SK-N-MC (cell line): ENCODE data around the gene POLR3E.
A peak's percentile ranks its signal among the peaks of the same experiment; 100 is the strongest.

ENCODE experiments used
- DNase-seq: peaks from one replicate; pipeline ENCODE4 v3.0.0-alpha.2; 2011; ENCODE audit warnings: low read depth, low spot score
- H3K27ac ChIP-seq: fragments of 200-600 bp; sonication (generic); 2 replicates; pipeline ENCODE4 v1.5.1; 2016; ENCODE audit warnings: mixed run types
- H3K36me3 ChIP-seq: fragments of 200-600 bp; sonication (generic); 2 replicates; pipeline ENCODE4 v1.6.1; 2017; ENCODE audit warnings: antibody characterized with exemption, low read length, mixed read lengths; ENCODE audit not compliant: insufficient read depth
- H3K4me3 ChIP-seq: fragments of 200-600 bp; sonication (generic); 2 replicates; pipeline ENCODE4 v1.5.1; 2016
- H3K9ac ChIP-seq: fragments of 200-600 bp; sonication (generic); 2 replicates; pipeline ENCODE4 v1.8.0; 2017; ENCODE audit warnings: mixed run types, mixed read lengths; ENCODE audit not compliant: insufficient read length
- H3K9me3 ChIP-seq: fragments of 200-600 bp; sonication (generic); 2 replicates; pipeline ENCODE4 v1.6.1; 2017; ENCODE audit warnings: low read depth, mild to moderate bottlenecking, antibody characterized with exemption, low read length, moderate library complexity, mixed read lengths
- EZH2 ChIP-seq: fragments of 200-600 bp; sonication (generic); IDR thresholded peaks from one replicate; pipeline ENCODE4 v1.6.1; 2017; ENCODE audit warnings: antibody characterized with exemption
- FOXP2 ChIP-seq: optimal IDR thresholded peaks from 2 replicates; pipeline ENCODE3; 2011; ENCODE audit warnings: mild to moderate bottlenecking, moderate library complexity; ENCODE audit not compliant: insufficient read depth; ENCODE audit errors: extremely low read length, control extremely low read depth
- POLR2AphosphoS5 ChIP-seq: IDR thresholded peaks from 2 replicates; pipeline ENCODE4 v1.6.1; 2012; ENCODE audit warnings: mild to moderate bottlenecking, low read depth, low read length, borderline replicate concordance

Gene POLR3E

DNA sequence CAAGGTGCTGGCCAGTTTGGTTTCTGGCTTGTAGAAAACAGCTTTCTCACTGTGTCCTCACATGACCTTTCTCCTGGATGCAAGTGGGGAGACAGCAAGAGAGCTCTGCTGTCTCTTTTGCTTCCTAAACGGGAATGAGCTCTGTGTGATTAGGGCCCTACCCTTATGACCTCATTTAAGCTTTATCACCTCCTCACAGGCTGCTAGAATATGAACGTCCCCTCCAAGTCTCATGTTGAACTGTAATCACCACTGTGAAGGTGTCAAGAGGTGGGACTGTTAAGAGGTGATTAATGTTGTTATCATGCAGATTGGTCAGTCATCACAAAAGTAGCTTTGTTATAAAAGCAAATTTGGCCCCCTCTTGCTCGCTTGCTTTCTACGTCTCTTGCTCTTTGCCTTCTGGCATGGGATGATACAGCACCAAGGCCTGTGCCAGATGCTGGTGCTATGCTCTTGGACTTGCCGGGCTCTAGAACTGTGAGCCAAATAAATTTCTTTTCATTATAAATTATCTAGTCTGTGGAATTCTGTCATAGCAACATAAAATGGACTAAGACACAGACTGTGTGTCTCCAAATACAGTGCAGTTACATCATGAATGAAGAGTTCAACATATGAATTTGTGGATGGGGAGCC is 14.8 kb upstream of the POLR3E start:
- no peak overlapping the region for H3K27ac ChIP-seq
- TF ChIP-seq POLR2AphosphoS5 (no peak), EZH2 (no peak), FOXP2 (no peak)
- no peak for DNase-seq
- H3K9ac ChIP-seq = no peak overlapping the region
- H3K36me3 ChIP-seq = peaks cover 28% of the 10 kb centered on the region
- H3K9me3 ChIP-seq = no peaks in the 10 kb centered on the region
- H3K4me3 ChIP-seq = no peak overlapping the region

GRCh38 chr16:22284637-22285036 is 12.6 kb upstream of the POLR3E start:
- Histone ChIP-seq H3K9ac (no peak overlapping the region), H3K36me3 (peaks cover 28% of the 10 kb centered on the region), H3K4me3 (no peak overlapping the region), H3K9me3 (no peaks in the 10 kb centered on the region), H3K27ac (no peak overlapping the region)
- DNase-seq = no peak
- TF ChIP-seq EZH2 (no peak), POLR2AphosphoS5 (no peak), FOXP2 (no peak)

DNA sequence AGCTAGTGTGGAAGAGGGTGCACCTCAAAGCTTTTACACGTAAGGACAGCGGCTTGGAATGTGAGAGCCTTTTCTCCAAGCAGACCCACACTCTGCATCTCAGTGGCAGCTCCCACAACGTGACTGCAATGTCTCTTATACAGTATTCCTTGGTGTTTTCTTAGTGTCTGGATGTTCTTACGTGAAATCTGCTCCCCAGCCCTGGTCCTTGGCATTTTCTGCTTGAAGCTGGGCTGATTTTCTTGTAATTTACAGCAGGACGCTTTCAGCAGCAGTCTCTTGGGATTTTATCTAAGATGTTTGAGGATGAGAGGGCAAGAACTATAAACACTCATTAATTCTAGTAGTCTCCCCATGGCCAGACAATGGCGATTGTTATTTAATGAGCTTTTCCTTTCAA is 12.1 kb upstream of the POLR3E start:
- Histone ChIP-seq H3K9ac (no peak overlapping the region), H3K4me3 (no peak overlapping the region), H3K9me3 (no peaks in the 10 kb centered on the region), H3K36me3 (peaks cover 27% of the 10 kb centered on the region), H3K27ac (no peak overlapping the region)
- TF ChIP-seq EZH2 (no peak), POLR2AphosphoS5 (no peak), FOXP2 (no peak)
- no peak for DNase-seq

DNA sequence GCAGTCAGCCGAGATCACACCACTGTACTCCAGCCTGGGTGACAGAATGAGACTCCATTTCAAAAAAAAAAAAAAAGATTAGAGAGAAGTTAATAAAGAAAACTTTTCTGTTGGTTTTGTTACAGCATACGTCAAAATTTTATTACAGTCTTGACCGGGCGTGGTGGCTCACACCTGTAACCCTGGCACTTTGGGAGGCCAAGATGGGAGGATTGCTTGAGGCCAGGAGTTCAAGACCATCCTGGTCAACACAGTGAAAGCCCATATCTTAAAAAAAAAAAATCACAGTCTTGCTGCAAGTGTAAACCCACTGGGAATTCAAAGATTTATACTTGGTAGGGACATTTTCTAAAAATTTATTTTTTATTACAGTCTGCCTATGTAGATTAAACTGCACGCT is 6.2 kb upstream of the POLR3E start:
- no peak overlapping the region for H3K27ac ChIP-seq
- TF ChIP-seq EZH2 = no peak
- no peak for TF ChIP-seq POLR2AphosphoS5
- no peak for TF ChIP-seq FOXP2
- no peaks in the 10 kb centered on the region for H3K36me3 ChIP-seq
- no peak overlapping the region for H3K4me3 ChIP-seq
- no peak for DNase-seq
- H3K9ac ChIP-seq = no peak overlapping the region
- H3K9me3 ChIP-seq = no peaks in the 10 kb centered on the region

GRCh38 chr16:22291860-22292318 is 5.3 kb upstream of the POLR3E start:
- H3K27ac ChIP-seq = peak overlapping the region; percentile 71; the same call in 1 of the 2 replicates
- H3K4me3 ChIP-seq = no peak overlapping the region
- no peak for DNase-seq
- no peaks in the 10 kb centered on the region for H3K9me3 ChIP-seq
- peak overlapping the region; percentile 58 for H3K9ac ChIP-seq
- TF ChIP-seq POLR2AphosphoS5 (no peak), FOXP2 (no peak), EZH2 (no peak)
- no peaks in the 10 kb centered on the region for H3K36me3 ChIP-seq

GRCh38 chr16:22292320-22292719 is 4.9 kb upstream of the POLR3E start:
- TF ChIP-seq POLR2AphosphoS5 (no peak), FOXP2 (no peak), EZH2 (no peak)
- Histone ChIP-seq H3K4me3 (no peak overlapping the region), H3K36me3 (no peaks in the 10 kb centered on the region), H3K27ac (no peak overlapping the region; the same call in 1 of the 2 replicates), H3K9ac (peak overlapping the region; percentile 58), H3K9me3 (no peaks in the 10 kb centered on the region)
- no peak for DNase-seq

GRCh38 chr16:22293137-22294106 is 3.8 kb upstream of the POLR3E start:
- Histone ChIP-seq H3K4me3 (no peak overlapping the region), H3K9ac (no peak overlapping the region), H3K9me3 (no peaks in the 10 kb centered on the region), H3K36me3 (no peaks in the 10 kb centered on the region), H3K27ac (no peak overlapping the region)
- TF ChIP-seq POLR2AphosphoS5 = no peak
- TF ChIP-seq EZH2 = no peak
- TF ChIP-seq FOXP2 = no peak
- no peak for DNase-seq

- DNase-seq = no peak
- peak overlapping the region; percentile 68 for H3K9ac ChIP-seq
- TF ChIP-seq FOXP2 (no peak), EZH2 (no peak), POLR2AphosphoS5 (no peak)
- H3K4me3 ChIP-seq = peak overlapping the region; percentile 88
- no peaks in the 10 kb centered on the region; the same call in 1 of the 2 replicates for H3K36me3 ChIP-seq
- H3K9me3 ChIP-seq = no peaks in the 10 kb centered on the region
- H3K27ac ChIP-seq = no peak overlapping the region
Observed at GRCh38 chr16:22296225-22297113, 740 bp upstream of the POLR3E start.
